GM19397 (cell line): Measurements from ENCODE around the gene TVP23A.
"Not testable (repeated sequence)": the region's sequence is repeated elsewhere in the genome, so short reads cannot be mapped to it uniquely, and the experiment has no call there.

Experiments
- ATAC-seq: cut with Tn5 transposase; IDR thresholded peaks from one replicate; pipeline ENCODE4 v1.9.1; 2021; ENCODE audit warnings: mild to moderate bottlenecking, moderate library complexity; ENCODE audit not compliant: unreplicated experiment

TVP23A gene

DNA sequence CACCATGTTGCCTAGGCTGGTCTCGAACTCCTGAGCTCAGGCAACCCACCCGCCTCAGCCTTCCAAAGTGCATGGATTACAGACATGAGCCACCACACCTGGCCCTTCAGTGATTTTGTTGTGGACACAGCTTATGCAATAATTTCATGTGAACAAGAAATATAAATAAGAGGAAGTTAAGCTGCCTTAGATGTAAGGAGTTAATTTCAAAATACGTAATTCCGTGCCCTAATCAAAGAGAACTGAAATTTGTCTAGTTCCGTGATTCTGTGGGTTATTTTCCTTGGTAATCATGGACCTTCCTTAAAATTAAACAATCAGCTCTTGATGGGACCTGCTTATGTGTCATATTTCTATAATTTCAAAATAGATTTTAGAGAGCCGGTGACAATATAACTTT is 11.9 kb downstream of the TVP23A start:
- ATAC-seq = no peak

DNA sequence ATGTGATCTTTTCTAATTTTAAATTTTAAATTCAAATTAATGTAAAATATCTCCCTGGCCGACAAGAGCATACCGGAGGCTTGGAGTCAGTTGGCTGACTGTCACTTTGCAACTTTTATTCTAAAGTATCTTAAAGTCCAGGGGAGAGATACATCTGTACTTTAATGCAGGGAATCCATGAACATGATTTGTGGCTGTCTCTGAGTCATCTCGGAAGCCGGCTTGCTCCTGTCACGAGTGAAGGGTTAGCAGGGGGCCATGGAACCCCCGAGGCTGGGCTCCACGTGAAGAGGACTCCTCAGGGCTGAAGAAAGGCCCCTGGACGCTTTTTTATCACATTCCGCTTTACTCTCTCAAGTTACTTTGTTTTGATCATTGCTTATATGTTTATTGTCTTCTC is 13.3 kb downstream of the TVP23A start:
- ATAC-seq = no peak

DNA sequence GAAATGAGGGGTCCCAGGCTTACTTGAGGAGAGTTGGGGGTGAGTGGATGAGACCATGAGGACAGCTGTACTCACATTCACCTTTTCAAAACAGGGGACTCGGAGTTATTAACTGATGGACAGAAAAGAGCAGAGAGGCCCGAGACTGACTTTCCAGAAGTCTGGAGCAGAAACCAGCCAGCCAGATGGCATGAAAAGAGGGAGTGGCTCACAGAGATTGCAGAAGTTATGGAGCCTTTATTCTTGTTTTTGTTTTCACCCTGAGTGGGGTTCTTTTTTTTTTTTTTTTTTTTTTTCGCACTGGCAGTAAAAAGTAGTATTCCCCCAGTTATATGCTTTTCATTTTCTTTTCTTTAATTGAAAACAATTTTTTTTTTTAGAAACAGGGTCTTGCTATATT is 18.9 kb downstream of the TVP23A start:
- ATAC-seq = no peak

DNA sequence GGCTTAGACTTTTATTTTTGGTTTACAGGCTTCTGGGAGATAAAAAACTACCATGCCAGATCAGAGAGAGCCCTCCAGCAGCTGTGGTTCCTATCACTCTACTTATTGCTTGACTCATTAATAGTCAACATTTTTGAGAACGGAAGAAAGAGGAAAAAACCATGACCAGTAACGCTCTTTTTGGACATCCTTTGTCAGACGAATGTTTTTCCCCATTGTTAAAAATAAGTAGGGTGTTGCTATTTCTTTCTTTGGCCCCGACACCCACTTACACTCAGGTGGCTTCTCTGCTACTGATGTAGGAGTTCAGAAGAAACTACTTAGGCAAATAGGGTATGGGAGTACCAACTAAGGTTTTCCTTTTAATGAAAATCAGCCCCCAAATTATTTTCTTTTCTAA is 27.5 kb downstream of the TVP23A start:
- ATAC-seq = no peak

DNA sequence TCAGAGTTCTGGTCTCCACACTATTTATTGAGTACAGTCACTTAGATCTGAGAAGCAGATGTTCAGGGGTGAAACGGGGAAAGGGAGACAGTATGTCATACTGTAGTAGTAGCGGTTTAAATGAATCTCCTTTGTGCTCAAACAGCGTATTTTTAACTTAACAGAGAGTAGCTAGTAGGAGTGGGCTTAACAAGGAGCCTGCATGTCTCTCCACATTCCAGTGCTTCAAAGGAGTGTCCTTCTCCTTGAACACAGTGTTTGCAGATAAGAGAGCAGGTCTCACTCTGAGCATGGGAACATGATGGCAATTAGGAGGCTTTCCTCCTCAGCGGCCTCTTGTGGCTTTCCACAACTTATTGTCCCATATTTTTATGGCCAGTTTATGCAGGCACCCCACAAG is 30.0 kb downstream of the TVP23A start:
- not testable (repeated sequence) for ATAC-seq

DNA sequence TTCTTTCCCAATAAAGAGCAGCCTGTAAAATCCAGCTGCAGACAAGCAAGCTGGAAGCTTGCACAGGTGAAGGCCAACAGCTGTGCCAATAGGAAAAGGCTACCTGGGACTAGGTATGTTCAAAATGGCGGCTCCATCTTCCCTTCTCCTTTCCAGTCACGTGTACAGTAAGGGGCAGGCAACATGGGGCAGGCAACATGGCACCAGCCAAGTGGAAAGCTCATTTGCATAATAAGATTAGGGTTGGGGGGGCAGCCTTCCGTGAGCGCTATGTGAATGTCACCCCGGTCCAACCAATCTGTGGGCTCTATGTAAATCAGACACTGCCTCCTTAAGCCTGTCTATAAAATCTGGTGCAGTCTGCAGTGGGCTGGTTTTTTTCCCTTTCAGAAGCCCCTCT is 31.3 kb downstream of the TVP23A start:
- no peak for ATAC-seq

DNA sequence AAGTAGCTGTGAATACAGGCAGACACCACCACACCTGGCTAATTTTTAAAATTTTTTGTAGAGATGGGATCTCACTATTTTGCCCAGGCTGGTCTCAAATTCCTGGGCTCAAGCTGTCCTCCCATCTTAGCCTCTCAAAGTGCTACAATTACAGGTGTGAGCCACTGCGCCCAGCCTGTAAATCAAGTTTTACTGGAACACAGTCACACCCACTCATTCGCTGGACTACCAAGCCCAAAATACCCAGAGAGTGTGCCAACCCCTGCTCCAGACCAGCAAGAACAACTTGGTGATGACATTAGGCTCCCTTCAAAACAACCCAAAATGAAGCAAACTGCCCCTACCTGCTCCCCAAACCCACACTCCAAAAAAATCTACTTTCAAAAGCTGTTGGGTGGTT is 36.0 kb downstream of the TVP23A start:
- ATAC-seq = no peak

DNA sequence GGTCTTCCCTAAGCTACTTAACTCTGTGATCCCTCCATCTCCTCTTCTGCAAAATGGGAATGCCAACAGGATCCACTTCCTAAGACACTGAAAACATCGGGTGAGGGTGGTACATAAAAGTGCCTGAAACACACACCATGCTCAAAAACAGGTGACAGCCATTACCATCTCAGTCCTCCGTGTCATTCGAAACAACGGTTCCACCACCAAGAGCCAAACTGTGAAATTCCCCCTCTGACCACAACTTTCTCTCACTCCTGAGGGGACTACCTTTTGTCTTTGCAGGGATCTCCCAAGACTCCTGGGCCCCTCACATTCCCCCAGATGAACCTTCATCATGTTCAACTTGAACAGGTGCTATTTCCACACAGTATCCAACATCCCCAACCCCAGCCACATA is 38.0 kb downstream of the TVP23A start:
- no peak for ATAC-seq

DNA sequence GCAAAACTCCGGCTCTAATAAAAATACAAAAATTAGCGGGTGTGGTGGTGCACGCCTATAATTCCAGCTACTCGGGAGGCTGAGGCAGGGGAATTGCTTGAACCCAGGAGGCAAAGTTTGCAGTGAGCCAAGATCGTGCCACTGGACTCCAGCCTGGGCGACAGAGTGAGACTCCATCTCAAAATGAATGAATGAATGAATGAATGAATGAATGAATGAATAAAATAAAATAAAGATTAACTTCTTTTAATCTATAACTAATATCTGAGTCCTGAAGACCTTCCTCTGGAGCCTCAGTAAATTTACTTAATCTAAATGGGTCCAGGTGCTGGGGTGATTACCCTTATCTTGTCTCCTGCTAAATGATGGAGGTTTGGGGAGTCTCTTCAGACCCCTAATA is 38.7 kb downstream of the TVP23A start:
- not testable (repeated sequence) for ATAC-seq

DNA sequence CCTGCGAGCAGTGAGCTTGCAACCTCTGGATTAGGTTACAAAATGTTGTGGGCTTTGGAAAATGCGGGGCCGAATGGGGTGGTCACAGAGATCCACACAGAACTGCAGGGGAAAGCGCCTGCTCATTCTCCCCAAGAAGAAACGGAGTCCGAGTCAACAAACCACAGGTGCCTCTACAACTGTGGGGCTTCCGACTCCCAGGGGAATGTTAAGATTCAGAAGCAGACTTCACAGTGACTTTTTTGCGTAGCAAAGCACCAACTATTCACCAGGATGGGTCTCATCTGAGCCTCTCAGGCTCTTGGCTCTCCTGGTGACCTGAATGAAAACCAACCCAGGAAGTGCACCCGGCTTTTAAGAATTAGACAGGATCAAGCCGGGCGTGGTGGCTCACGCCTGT is 41.2 kb downstream of the TVP23A start:
- ATAC-seq = no peak

DNA sequence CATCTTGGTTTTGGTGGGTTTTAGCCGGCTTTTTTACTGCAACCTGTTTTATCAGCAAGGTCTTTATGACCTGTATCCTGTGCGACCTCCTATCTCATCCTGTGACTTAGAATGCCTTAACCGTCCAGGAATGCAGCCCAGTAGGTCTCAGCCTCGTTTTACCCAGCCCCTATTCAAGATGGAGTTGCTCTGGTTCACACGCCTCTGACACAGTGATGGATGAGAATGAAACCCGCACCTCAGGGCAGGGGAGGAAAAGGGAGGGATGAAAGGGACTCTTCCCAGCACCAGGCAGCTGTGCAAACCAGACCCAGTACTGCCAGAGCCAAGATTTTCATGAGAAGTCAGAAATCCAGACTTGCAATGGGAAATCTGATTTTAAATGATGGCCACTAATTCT is 41.7 kb downstream of the TVP23A start:
- not testable (repeated sequence) for ATAC-seq

DNA sequence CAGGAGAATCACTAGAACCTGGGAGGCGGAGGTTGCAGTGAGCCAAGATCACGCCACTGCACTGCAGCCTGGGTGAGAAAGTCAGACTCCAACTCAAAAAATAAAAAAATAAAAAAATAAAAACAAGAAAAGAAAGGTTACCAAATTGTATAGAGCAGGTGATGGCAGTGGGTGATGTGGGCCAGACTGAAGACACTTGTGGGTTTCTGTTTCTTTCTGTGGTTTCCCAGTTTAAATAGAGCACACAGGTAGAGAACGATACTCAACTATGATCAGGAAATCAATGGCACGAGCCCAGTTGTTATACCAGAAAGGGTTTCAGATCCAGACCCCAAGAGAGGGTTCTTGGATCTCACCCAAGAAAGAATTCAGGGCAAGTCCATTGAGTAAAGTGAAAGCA is 42.3 kb downstream of the TVP23A start:
- peak; percentile 69 for ATAC-seq

DNA sequence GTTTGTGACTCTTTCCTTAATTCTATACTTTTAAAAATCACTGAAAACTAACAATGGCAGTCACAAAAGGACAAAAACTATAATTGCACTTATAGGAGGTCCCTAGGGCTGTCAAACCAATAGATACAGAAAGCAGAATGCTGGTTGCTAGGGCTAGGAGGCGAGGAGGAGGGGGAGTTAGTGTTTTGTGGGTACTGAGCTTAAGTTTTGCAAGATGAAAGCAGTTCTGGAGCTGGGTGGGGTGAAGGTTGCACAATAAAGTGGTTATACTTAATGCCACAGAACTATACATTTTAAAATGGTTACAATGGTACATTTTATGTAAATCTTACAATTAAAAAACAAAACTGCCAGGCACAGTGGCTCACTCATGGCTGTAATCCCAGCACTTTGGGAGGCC is 47.7 kb downstream of the TVP23A start:
- ATAC-seq = no peak

DNA sequence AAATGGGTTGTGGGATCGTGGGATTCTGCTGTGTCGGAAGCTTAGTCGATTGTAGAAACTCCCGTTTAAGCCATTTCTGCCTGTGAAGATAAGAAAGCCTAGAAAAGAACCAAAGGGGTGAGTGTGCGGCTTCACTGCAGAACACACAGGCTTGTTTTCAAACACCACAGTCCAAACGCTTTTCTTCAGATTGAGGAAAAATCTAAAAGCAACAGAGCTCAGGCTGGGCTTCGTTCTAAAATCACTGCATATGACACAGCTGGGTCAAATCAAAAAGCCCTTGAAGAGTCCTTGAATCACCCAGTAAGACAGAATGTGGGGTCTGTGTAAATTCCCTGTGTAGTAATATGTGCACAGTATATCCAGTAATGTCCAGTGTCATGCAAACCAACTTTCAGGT is 49.2 kb downstream of the TVP23A start:
- ATAC-seq = no peak

DNA sequence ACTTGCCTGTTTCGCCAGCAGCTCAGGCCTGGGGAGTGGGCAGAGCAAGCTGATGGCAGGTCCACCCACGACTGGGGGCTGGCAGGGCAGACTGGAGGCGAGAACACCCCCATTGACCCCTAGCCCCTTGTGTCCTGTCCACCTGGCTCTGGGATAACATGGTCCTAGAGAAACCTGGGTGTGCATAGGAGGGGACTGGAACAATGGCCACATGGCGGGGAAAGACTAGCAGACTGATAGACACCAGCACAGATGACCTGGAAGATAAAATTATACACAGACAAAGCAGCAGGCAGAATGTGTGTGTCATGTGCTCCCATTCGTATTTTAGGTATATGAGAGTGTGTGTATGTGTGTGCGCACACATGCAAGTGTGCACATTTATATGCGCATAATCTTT is 51.5 kb downstream of the TVP23A start:
- no peak for ATAC-seq

DNA sequence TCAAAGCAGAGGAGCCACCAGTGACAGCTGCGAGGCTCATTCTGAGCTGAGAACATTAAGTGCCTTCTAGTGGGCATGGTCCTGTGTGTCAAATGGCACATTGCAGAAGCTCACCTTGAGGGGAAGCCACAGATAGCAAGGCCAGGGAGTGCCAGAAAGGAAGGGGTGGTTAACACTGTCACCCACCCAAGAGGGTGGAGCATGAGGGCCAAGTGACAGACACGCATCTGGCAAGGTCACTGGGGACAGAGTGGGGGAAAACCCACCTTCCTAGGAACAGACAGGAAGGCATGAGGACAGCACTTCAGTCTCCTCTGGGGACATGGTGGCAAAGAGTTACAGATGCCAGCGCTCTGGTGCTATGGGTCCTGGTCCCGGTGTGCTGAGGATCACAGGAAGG is 52.8 kb downstream of the TVP23A start:
- peak; percentile 74 for ATAC-seq

DNA sequence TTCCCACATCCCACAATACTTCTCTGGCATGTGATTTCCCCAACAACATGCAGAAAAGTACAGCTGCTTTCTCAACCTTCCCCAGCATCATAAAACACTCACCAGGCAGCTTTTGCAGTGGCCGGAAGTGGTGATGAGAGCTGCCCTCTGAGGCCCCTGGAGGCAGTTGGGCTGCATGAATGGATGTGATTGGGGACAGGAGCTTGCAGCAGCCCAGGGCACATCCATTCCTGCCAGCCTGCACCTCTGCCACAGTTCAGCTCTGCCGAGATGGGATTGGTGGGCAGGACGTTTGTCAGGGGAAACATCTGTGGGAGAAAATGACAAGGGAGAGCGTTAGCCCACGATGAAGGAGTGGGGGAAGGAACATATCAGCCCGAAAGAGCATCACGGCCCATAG is 55.1 kb downstream of the TVP23A start:
- no peak for ATAC-seq

DNA sequence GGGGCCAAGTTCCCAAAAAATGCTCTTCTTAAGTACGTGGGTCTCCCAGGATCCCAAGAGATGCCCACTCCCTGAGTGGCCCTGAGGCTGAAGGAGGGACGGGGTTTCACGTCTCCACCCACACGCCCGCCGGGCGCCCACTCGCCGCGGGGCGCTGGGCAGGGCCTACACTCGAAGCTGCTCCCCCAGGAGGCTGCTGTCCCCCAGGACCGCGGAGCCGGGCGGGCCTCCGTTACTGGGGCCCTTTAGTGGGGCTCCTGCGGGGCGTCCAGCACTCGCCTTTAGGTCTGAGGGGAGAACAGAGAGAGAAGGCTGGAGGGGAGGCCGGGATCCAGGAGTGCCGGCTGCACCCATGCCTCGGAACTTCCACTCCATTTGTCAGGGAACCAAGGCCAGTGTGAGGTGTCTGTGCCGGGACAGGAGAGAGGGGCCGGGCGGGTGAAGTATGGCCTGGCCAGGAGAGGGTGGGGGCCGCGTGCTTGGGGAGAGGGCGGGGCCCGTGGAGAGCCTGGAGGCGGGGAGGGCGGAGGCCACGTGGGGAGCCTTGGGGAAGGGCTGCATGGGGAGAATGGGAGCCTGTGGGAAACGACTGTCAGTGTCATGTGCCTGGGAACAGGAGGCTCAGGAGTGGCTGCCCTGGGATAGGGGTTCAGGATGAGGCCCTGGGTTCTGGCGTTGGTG is 56.1 kb downstream of the TVP23A start:
- ATAC-seq = no peak

DNA sequence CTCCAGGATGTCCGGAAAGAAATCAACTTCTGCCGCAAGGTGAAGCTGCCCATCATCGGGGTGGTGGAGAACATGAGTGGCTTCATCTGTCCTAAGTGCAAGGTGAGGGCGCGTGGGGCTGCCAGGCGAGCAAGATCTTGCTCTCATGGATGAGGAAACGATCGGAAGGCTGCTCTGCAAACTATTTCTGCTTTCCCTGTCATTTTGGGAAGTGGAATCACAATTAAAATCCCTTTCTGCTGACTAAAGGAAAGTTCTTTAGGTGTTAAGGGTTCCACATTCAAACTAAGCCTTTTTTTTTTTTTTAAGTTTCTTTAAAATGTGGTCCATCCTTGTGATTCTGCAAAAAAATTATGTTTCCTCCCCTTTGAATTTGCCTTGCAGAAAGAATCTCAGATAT is 57.2 kb downstream of the TVP23A start:
- no peak for ATAC-seq

DNA sequence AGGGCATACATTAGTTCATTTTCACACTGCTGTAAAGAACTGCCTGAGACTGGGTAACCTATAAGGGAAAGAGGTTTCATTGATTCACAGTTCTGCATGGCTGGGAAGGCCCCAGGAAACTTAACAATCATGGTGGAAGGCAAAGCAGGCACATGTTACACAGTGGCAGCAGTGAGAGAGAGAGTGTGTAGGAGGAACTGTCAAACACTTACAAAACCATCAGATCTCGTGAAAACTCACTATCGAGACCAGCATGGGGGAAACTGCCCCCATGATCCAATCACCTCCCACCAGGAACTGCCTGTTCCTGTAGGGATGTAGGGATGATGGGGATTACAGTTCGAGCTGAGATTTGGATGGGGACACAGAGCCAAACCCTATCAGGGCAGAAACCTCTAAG is 57.7 kb downstream of the TVP23A start:
- no peak for ATAC-seq

DNA sequence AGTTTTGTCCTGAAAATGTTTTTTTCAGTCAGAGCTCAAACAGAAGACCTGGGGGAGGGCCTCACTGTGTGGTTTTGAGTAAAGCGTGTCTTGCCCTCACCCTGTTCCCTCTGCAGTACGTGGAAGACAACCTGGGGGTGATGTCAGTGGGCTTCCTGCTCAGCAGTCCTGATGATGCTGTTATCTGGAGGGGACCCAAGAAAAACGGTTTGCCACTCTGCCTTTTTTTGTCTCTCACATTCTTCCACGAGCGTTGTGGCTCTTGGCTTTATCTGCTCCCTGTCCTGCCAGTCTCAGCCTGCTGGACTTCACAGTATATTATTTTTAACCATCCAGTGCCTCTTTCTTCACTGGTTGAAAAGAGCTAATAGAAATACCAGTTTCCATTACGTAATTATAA is 62.0 kb downstream of the TVP23A start:
- no peak for ATAC-seq

DNA sequence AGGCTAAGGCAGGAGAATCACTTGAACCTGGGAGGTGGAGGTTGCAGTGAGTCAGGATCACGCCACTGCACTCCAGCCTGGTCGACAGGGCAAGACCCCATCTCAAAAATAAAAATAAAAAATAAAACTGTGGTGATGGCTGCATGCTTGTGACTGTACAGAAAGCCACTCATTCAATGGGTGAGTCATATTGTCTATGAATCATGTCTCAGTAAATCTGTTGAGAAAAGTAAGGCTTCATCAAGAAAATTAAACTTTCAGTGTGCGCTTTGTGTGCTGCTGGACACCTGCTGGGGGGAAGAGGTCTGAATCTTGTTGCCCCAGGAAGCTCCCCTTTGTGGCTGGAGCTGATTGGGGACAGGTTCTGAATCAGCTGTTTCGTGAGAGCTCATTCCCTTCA is 63.7 kb downstream of the TVP23A start:
- no peak for ATAC-seq

DNA sequence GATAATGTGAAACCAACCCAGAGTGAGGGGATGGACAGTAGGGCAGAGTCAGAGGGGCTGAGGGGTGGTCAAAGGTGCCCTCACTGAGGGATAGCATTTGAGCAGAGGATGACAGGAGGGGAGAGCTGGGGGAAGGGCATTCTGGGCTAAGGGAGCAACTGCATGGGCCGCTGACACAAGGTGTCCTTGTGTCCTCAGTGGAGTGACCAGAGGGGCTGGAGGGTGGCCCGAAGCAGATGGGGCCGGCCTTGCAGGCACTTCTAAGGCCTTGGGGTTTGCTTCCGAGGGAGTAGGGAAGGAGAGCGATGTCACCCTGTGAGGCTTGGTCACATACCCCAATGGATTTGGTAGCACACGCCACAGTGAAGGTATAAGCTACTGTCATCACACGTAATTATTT is 64.9 kb downstream of the TVP23A start:
- no peak for ATAC-seq
